ENCODE measurements around the gene KLRG1. TPM values are rescaled to one million over a fixed set of nuclear protein-coding genes. Genes with fewer than 3 reads are reported as not detected.

The KLRG1 gene
- total RNA-seq, 1 experiment from 2014 or later: not detected

GRCh38 chr12:9051158-9051550 lies 61.8 kb downstream of the KLRG1 start:
- H3K36me3 ChIP-seq: no peaks in the 10 kb centered on the region
- no peak for DNase-seq
- H3K9me3 ChIP-seq: no peaks in the 10 kb centered on the region
- peaks cover 6% of the 10 kb centered on the region for H3K27me3 ChIP-seq
- H3K4me3 ChIP-seq: no peak overlapping the region

DNA sequence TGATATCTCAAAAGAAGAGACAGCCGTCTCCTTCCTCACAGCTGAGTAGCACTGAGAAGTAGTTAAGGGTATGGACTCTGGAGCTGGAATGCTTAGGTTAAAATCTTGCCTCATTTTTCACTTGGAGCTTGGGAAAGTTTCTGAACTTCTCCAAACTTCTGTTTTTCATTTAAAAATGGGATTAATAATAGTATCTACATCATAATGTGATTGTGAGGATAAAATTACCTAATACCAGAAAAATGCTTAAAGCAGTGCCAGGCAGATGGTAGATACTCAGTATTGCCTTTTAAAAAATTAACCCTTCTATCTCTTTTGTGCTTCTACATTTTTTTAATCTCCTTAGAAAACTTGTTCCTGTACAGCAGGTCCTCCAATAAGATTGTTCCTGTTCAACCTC lies 63.3 kb downstream of the KLRG1 start:
- DNase-seq: no peak
- H3K36me3 ChIP-seq: no peaks in the 10 kb centered on the region
- peaks cover 6% of the 10 kb centered on the region for H3K27me3 ChIP-seq
- H3K4me3 ChIP-seq: no peak overlapping the region
- no peaks in the 10 kb centered on the region for H3K9me3 ChIP-seq

Other genes starting within 250 kb of the KLRG1 start
- gene A2ML1, start 166.9 kb upstream of the KLRG1 start, total RNA-seq (2014; rRNA removed; shearing (Covaris generic); ENCODE audit: low replicate concordance): not detected in 2 replicates
- 5.9 and 13.0 TPM in 2 replicates for gene PHC1, start 75.0 kb upstream of the KLRG1 start, total RNA-seq (2014; rRNA removed; shearing (Covaris generic); ENCODE audit: low replicate concordance)
- 153 and 164 TPM in 2 replicates for gene M6PR, start 39.9 kb upstream of the KLRG1 start, total RNA-seq (2014; rRNA removed; shearing (Covaris generic); ENCODE audit: low replicate concordance)
- 0.07 TPM in 1 of 2 replicates, not detected in the other for gene A2M, start 126.4 kb downstream of the KLRG1 start, total RNA-seq (2014; rRNA removed; shearing (Covaris generic); ENCODE audit: low replicate concordance)
- gene PZP, start 218.8 kb downstream of the KLRG1 start, total RNA-seq (2014; rRNA removed; shearing (Covaris generic); ENCODE audit: low replicate concordance): not detected in 2 replicates

All from MG63 (cell line).